KBM-7 (cell line): Measurements from ENCODE around the gene HRAS.

Experiments used
- DNase-seq: peaks from one replicate; pipeline ENCODE4 v3.0.0-alpha.2; 2015
- in situ Hi-C: fragments of 300-500 bp; cut with MboI; formaldehyde crosslinking; loops from 2 replicates; pipeline ENCODE4 v1.14.3; 2020; ENCODE audit warnings: low sequenced_read_pairs, low pct_unique_long_range_greater_than_20kb, mixed read lengths

Gene HRAS

GRCh38 chr11:537622-538430 is 2.5 kb upstream of the HRAS start:
- DNase-seq: no peak
- in situ Hi-C loops: no loop called here

DNA sequence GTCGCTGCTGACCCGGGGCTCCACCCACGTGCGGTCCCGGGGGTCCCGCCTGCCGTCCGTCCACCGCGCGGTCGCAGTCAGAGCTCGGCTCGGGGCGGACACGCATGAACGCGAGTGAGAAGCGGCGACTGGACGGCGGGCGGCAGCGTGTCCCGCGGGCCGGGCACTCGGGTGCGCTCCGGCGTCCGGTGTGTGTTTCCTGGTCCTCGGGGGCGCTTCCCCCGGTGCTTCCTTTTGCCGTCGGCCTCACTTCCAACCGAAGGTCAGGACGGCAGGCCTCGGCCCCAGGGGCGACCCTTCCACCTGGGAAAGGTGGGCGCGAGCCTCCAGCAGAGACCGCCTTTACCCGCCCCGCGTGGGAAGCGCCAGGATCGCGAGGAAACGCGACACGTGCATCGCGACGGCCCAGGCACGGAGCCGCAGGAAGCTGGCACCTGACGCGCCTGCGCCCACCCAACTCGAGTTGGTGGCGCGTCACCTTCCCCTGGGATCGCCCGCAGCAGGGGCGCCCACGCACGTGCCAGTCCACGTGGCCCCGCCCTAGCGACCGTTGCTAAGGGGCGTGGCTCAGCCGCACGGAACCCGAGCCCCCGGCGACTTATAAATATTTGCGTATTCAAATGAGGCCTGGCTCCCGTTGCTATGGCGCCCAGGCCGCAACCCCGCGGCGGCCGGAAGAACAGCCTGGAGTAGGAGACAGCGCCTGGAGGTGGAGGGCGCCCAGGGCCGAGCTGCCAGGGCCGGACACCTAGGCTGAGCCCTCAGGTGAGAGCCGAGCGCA is 1.7 kb upstream of the HRAS start, which contains the start of gene LRRC56:
LRRC56 (plus strand) TSS at position 687 of the 781 bp plus-strand sequence. CDS start 3,158 bp downstream, outside the sequence.
- DNase-seq: no peak
- in situ Hi-C loops: no loop called here

- no peak for DNase-seq
- in situ Hi-C loops: no loop called here
These were observed 212 bp downstream of the HRAS start for GRCh38 chr11:535210-535518.

DNA sequence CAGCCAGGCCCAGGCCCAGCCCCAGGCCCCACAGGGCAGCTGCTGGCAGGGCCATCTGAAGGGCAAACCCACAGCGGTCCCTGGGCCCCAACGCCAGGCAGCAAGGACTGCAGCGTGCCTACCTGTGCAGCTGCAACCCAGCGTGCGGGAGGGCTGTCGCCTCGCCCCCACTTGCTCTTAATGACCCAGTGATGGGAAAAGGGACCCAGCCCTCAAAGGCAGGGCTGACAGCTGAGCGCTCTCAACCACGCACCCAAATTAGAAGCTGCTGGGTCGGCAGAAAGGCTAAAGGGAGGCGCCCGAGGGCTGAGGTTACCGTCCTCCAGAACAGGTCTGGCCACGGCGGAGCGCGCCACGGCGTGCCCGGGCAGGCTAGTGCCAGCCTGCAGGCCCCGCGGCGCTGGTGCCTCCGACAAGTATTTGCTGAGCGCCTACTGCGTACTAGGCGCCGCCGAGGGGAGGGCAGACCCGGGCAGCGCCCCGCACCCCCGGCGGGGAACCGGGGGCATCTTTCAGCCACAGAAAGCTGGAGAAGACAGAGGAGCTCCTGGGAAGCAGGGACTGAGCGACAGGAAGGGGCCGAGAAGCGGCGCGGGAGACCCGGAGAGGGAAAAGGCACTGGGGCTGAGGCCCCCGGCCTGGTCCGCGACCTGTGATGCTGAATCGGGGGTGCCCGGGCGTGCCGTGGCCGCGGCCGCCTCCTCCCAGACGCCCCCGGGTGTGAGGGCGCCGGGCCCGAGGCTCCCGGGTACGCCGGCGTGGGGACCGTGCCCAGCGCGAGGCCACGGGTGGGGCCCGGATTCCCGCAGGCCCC is 773 bp downstream of the HRAS start:
- in situ Hi-C loops: no loop called here
- DNase-seq: peak; percentile 40

DNA sequence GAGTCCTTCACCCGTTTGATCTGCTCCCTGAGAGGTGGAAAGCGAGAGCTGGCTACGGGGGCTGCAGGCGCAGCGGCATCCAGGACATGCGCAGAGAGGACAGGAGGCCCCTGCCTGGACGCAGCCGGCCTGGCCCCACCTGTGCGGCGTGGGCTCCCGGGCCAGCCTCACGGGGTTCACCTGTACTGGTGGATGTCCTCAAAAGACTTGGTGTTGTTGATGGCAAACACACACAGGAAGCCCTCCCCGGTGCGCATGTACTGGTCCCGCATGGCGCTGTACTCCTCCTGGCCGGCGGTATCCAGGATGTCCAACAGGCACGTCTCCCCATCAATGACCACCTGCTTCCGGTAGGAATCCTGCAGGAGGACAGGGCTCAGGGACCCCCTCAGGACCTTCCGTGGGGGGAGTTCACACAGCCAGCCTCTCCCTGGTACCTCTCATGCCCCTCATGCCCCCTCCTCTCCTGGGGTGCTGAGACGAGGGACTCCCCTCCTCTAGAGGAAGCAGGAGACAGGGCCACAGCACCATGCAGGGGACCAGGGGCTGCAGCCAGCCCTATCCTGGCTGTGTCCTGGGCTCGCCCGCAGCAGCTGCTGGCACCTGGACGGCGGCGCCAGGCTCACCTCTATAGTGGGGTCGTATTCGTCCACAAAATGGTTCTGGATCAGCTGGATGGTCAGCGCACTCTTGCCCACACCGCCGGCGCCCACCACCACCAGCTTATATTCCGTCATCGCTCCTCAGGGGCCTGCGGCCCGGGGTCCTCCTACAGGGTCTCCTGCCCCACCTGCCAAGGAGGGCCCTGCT is 1.6 kb downstream of the HRAS start:
- in situ Hi-C loops: no loop called here
- DNase-seq: no peak

DNA sequence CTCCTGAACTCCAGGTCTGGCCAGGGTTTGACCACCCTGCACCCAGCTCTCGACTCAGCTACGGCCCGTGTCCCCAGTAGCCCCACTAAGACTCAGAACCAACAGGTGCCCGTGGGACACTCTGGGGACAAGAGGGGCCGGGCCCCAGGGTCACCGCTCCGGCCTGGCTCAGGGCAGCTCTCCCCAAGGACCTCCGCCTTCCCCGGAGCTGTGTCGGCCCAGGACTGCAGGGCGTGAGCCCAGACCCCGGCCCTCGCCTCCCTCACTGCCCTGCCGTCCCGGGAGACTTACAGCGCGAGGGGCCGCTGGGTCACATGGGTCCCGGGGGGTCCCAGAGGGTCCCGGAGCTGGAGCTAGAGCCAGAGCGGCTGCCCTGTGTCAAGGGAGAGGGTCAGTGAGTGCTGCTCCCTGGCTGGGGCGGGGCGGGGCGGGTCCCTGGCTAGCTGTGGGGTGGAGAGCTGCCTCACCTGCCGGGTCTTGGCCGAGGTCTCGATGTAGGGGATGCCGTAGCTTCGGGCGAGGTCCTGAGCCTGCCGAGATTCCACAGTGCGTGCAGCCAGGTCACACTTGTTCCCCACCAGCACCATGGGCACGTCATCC is 2.3 kb downstream of the HRAS start:
- in situ Hi-C loops: no loop called here
- no peak for DNase-seq

DNA sequence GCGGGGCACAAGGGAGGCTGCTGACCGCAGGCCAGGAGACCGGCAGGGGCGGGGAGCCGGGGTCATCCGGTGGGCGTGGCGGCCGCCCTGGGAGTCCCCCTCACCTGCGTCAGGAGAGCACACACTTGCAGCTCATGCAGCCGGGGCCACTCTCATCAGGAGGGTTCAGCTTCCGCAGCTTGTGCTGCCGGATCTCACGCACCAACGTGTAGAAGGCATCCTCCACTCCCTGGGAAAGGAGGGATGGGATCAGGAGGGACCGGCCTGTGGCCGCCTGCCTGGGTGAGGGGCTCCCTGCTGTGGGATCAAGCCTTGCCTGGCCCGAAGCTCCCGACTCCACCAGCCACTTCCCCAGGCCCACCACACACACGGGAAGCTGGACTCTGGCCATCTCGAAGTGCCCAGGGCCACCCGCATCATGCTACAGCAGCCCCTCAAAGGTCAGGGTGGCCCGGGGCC is 2.8 kb downstream of the HRAS start:
- no peak for DNase-seq
- in situ Hi-C loops: no loop called here

DNA sequence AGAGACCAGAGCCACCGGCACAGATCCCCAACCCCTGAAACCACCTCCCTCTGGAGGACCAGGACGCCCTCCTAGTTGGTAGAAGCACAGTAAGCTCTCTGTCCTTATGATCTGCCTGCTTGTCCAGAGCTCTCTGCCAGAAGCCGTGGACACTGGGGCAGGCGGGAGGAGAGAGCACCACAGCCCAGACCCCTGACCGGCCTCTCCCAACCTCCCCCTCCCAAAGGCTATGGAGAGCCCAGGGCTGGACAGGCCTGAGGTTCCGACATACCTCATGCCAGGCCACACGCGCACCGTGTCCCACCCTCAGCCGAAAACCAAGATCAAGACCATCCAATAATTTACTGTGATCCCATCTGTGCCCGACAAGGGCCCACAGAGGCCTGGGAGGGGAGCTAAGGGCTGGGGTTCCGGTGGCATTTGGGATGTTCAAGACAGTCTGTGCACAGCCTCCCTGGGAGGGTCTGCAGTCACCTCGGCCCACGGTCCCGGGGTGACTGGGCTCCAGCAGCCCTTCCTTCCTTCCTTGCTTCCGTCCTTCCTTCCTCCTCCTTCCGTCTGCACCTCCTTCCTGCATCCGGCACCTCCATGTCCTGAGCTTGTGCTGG is 3.4 kb downstream of the HRAS start:
- no peak for DNase-seq
- in situ Hi-C loops: no loop called here

GRCh38 chr11:530960-531831 is 4.2 kb downstream of the HRAS start:
- in situ Hi-C loops: no loop called here
- DNase-seq: no peak

DNA sequence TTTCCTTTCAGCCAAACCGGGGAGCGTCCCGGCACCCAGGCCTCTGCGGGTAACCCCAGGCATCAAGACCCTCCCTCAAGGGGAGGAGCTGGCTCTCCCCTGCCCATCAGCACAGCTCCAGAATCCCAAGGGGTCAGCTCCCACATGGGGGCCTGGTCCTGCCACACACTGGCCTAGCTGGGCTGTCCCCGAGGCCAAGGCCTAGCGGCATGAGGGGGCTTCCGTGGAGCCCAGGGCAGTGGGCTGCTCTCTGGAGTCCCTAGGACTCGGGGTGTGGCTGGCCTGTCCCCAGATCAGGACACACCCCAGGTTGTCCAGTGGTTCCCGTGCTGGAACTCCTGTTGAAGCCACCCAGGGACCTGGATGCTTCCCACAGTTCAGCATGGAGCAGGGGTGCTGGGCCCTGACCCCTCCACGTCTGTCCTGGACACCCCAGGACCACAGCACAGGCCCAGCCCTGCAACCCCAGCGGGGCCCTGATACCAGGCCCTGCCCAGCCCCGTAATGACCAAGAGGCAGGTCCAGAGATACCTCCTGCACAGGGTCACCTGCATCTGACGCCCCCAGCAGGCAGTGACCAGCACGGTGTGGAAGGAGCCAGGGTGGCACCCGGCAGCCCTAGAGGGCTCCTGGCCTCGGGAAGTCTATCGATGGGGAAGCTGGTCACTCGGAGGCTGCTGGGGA is 5.5 kb downstream of the HRAS start:
- in situ Hi-C loops: no loop called here
- DNase-seq: no peak

DNA sequence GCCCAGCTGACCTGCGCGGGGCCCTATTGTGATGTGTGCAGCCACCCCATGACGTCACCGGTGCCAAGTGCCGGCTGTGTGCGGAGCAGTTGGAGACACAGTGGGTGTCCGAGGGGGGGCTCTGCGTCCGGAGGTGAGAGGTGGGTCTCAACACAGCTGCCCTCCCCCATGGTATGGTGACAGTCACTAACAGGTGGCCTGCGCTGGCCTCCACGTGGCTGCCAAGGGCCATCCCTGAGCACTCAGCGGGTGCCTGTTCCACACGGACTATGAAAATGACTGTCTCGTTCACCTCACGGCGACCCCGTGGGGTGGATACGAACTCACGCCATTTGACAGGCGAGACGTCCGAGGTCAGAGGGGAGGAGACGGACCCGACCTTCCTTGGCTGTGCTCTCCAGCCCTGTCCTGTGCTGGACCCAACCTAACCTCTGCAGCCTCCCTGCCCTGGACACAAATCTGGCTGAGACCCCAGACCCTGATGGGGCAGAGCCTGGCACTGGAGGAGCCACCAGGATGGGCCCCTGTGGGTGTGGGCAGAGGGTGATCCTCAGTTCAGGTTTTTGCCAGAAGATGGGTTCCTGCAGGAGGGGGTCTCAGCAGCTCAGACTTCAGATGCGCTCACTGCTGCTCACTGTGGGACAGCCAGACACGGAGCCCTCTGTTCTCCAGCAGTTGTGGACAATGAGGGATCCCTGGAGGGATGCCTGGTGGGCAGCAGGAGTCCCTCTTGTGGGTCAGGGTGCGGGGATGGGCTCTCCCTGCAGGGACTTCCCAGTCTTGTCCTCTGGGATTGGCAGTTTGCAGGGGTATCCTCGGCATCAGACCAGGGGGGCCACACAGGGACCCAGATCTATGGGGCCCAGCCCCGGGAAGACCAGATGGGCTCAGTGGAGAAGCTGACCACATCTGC is 6.3 kb downstream of the HRAS start:
- no peak for DNase-seq
- in situ Hi-C loops: no loop called here

- in situ Hi-C loops: no loop called here
- DNase-seq: no peak
These were observed 7.1 kb downstream of the HRAS start for GRCh38 chr11:528166-528814.

DNA sequence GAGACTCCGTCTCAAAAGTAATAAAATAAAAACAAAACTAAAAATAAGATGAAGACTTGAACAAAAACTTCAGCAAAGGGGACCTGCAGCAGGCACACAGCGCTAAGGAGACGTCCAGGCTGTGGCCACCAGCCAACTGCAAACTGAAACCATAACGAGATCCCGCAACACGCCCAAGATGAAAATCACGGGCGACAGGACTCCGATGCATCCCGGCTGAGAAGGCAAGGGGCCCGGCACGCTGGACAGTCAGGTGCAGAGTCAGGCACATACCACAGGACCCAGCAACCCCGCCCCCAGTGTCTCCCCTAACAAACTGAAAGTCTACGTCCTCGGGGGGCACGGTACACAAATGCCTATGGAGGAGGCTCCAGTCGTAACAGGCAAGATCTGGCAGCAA is 9.2 kb downstream of the HRAS start:
- DNase-seq: no peak
- in situ Hi-C loops: no loop called here

GRCh38 chr11:521177-521688 is 14.1 kb downstream of the HRAS start:
- no peak for DNase-seq
- in situ Hi-C loops: no loop called here
